GM23338 (cell line): ENCODE results near the gene CBFA2T2. TPM values are rescaled to one million over a fixed set of nuclear protein-coding genes. Genes with fewer than 3 reads are reported as not detected.

Experiments used
- ATAC-seq: fragments of 200-7000 bp; cut with Tn5 transposase; 3 replicates; pipeline ENCODE4 v1.9.1; 2020
- DNase-seq: peaks from one replicate; pipeline ENCODE4 v3.0.0-alpha.2; 2015; ENCODE audit warnings: low spot score
- H2AFZ ChIP-seq: fragments of 200-600 bp; sonication (generic); 2 replicates; pipeline ENCODE4 v1.8.0; 2016; ENCODE audit warnings: antibody characterized with exemption, mild to moderate bottlenecking, moderate library complexity
- H3F3A ChIP-seq: fragments of 200-600 bp; sonication (generic); replicated peaks from 2 replicates; pipeline ENCODE4 v1.8.0; 2017; ENCODE audit warnings: antibody characterized with exemption, mixed run types, low read depth
- H3K27ac ChIP-seq: fragments of 200-600 bp; sonication (generic); 2 replicates; pipeline ENCODE4 v1.6.1; 2016; ENCODE audit warnings: low read depth
- H3K27me3 ChIP-seq: fragments of 200-600 bp; sonication (generic); 2 replicates; pipeline ENCODE4 v1.8.0; 2016; ENCODE audit warnings: mild to moderate bottlenecking, mixed run types, moderate library complexity; ENCODE audit not compliant: insufficient read depth
- H3K36me3 ChIP-seq: fragments of 200-600 bp; sonication (generic); 2 replicates; pipeline ENCODE4 v1.8.0; 2016; ENCODE audit warnings: mild to moderate bottlenecking; ENCODE audit not compliant: insufficient read depth
- H3K4me1 ChIP-seq: fragments of 200-600 bp; sonication (generic); 2 replicates; pipeline ENCODE4 v1.8.0; 2016; ENCODE audit warnings: mild to moderate bottlenecking, moderate library complexity; ENCODE audit not compliant: insufficient read depth
- H3K4me2 ChIP-seq: fragments of 200-600 bp; sonication (generic); 2 replicates; pipeline ENCODE4 v1.7.1; 2017; ENCODE audit warnings: mixed run types
- H3K4me3 ChIP-seq: fragments of 200-600 bp; sonication (generic); 2 replicates; pipeline ENCODE4 v1.6.1; 2016; ENCODE audit warnings: mixed run types
- H3K79me2 ChIP-seq: fragments of 200-600 bp; sonication (generic); replicated peaks from 2 replicates; pipeline ENCODE4 v1.8.0; 2017; ENCODE audit warnings: mild to moderate bottlenecking; ENCODE audit not compliant: insufficient read depth
- H3K9me2 ChIP-seq: fragments of 200-600 bp; sonication (generic); 2 replicates; pipeline ENCODE4 v1.8.0; 2017; ENCODE audit not compliant: insufficient read depth
- H4K20me1 ChIP-seq: fragments of 200-600 bp; sonication (generic); replicated peaks from 2 replicates; pipeline ENCODE4 v1.8.0; 2017; ENCODE audit warnings: mild to moderate bottlenecking; ENCODE audit not compliant: insufficient read depth
- H3K27ac Mint-ChIP-seq: 2 replicates; pipeline ENCODE4 v1.8.0; 2020; ENCODE audit warnings: inconsistent platforms, mild to moderate bottlenecking, moderate library complexity, mixed read lengths
- H3K27me3 Mint-ChIP-seq: 3 replicates; pipeline ENCODE4 v1.8.0; 2022; ENCODE audit warnings: low read depth, mild to moderate bottlenecking, moderate library complexity, mixed read lengths, inconsistent platforms; ENCODE audit not compliant: insufficient read depth, poor library complexity
- H3K36me3 Mint-ChIP-seq: 3 replicates; pipeline ENCODE4 v1.8.0; 2021; ENCODE audit warnings: low read depth, mild to moderate bottlenecking, inconsistent platforms, moderate library complexity, mixed read lengths
- H3K4me1 Mint-ChIP-seq: 3 replicates; pipeline ENCODE4 v1.8.0; 2020; ENCODE audit warnings: mild to moderate bottlenecking, inconsistent platforms, mixed read lengths
- H3K4me3 Mint-ChIP-seq: 3 replicates; pipeline ENCODE4 v1.8.0; 2021; ENCODE audit warnings: moderate library complexity, mild to moderate bottlenecking, inconsistent platforms, mixed read lengths
- H3K9me3 Mint-ChIP-seq: 3 replicates; pipeline ENCODE4 v1.8.0; 2020; ENCODE audit warnings: moderate library complexity, mild to moderate bottlenecking, inconsistent platforms, mixed read lengths
- NANOG ChIP-seq: IDR thresholded peaks from 2 replicates; pipeline ENCODE4 v1.6.1; 2016; ENCODE audit warnings: antibody characterized with exemption, borderline replicate concordance
- STAT1 ChIP-seq: IDR thresholded peaks from one replicate; pipeline ENCODE4 v1.6.1; 2016; ENCODE audit warnings: antibody characterized with exemption; ENCODE audit not compliant: unreplicated experiment
- ZNF462 ChIP-seq: fragments of 250-450 bp; sonication (Bioruptor Pico); IDR thresholded peaks from 2 replicates; pipeline ENCODE4 v1.5.0; 2020; ENCODE audit warnings: mild to moderate bottlenecking, moderate library complexity
- polyA plus RNA-seq: library from polyadenylated mRNA; unstranded; fragments of >200 nt; fragmentation: Nextera tagmentation; extraction: Ambion mirVana; gene quantifications from 2 replicates; pipeline ENCODE4 v1.2.1, GENCODE V29; 2016
- total RNA-seq: library from RNA; depleted of rRNA; stranded (reverse); fragments of >200 nt; shearing (Covaris generic); gene quantifications from 2 replicates; pipeline ENCODE4 v1.2.3, GENCODE V29; 2014
- TF ChIP-seq, protein P1 (sequence below), 2 experiments: fragments of 200-600 bp in 1 of 2; sonication (generic) in 1 of 2; conservative IDR thresholded peaks; 2 replicates each; pipeline versions ENCODE4 v1.5.1 to v1.6.1; 2016 to 2017; ENCODE audit warnings: antibody characterized with exemption in 2 of 2, low read depth in 2 of 2, mild to moderate bottlenecking in 2 of 2, moderate library complexity in 1 of 2

Gene CBFA2T2
- total and polyA plus RNA-seq, 2 experiments from 2014 or later: 12.7 to 15.8 TPM

DNA sequence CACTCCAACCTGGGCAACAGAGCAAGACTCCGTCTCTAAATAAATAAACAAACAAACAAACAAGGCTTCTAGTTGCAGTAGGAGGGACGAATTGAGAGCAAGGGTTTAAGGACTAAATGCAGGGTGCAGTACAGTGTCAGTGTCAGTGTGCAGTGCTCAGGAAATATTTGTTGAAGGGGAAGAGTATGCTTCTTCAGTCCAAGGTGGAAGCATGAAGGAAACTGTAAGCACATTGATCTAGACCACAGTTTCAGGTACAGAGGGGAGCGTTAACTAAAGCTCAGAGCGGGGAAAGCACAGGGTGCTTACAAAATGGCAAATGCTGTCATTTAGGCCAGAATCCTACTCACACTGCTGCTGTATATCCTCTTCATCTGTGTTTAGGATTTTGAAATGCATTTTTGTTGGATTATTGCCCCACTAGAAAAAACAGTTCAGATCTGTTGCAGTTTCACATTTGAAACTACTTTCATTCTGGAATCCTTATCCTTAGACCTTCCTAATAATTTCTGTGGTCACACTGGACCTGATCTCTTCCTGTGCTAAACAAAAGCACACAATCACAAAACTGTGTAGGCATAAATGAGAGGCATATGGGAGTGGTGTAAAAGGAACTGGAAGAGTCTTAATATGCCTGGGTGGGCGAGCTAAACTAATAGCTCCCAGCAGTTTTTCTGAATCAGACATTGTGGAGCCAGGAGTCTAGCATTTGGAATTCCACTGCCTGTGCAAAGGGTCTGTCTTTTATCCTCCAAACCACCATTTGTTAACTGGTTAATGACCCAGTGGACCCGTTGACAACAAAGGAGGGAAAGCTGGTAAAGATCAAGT, 41.4 kb downstream of the CBFA2T2 start:
- TF ChIP-seq ZNF462 (CRISPR knock-in tag): no peak
- no peak for TF ChIP-seq STAT1
- no peaks in the 10 kb centered on the region for H3K36me3 ChIP-seq
- no peak overlapping the region for H3K27ac ChIP-seq
- H3K4me2 ChIP-seq: no peak overlapping the region
- H3K4me1 ChIP-seq: no peaks in the 10 kb centered on the region
- peaks cover 8% of the 10 kb centered on the region; the same call in 1 of the 2 replicates for H4K20me1 ChIP-seq
- no peaks in the 10 kb centered on the region for H3K27me3 ChIP-seq
- peaks cover 3% of the 10 kb centered on the region; the same call in 2 of the 3 replicates for H3K9me3 Mint-ChIP-seq
- H3K4me1 Mint-ChIP-seq: no peaks in the 10 kb centered on the region
- H3K27me3 Mint-ChIP-seq: no peaks in the 10 kb centered on the region
- DNase-seq (no peak), ATAC-seq (no peak)
- no peak overlapping the region for H2AFZ ChIP-seq
- no peaks in the 10 kb centered on the region for H3K36me3 Mint-ChIP-seq
- no peaks in the 10 kb centered on the region for H3F3A ChIP-seq
- no peak overlapping the region for H3K27ac Mint-ChIP-seq
- H3K79me2 ChIP-seq: 0 out of 2 replicates have a peak, but pooled peaks cover 8% of the 10 kb centered on the region
- no peak overlapping the region for H3K4me3 Mint-ChIP-seq
- H3K4me3 ChIP-seq: no peak overlapping the region
- H3K9me2 ChIP-seq: no peaks in the 10 kb centered on the region

- no peaks in the 10 kb centered on the region for H3F3A ChIP-seq
- peaks cover 8% of the 10 kb centered on the region; the same call in 1 of the 2 replicates for H4K20me1 ChIP-seq
- no peak for ATAC-seq
- Mint-ChIP-seq H3K36me3 (peaks cover 3% of the 10 kb centered on the region; the same call in 2 of the 3 replicates), H3K9me3 (peaks cover 7% of the 10 kb centered on the region), H3K27me3 (no peaks in the 10 kb centered on the region), H3K4me3 (no peak overlapping the region), H3K27ac (no peak overlapping the region), H3K4me1 (no peaks in the 10 kb centered on the region)
- H3K27ac ChIP-seq: no peak overlapping the region
- H3K36me3 ChIP-seq: no peaks in the 10 kb centered on the region
- H2AFZ ChIP-seq: no peak overlapping the region
- H3K79me2 ChIP-seq: 0 out of 2 replicates have a peak, but pooled peaks cover 8% of the 10 kb centered on the region
- H3K9me2 ChIP-seq: no peaks in the 10 kb centered on the region
- no peak for TF ChIP-seq NANOG
- TF ChIP-seq, protein P1, sequence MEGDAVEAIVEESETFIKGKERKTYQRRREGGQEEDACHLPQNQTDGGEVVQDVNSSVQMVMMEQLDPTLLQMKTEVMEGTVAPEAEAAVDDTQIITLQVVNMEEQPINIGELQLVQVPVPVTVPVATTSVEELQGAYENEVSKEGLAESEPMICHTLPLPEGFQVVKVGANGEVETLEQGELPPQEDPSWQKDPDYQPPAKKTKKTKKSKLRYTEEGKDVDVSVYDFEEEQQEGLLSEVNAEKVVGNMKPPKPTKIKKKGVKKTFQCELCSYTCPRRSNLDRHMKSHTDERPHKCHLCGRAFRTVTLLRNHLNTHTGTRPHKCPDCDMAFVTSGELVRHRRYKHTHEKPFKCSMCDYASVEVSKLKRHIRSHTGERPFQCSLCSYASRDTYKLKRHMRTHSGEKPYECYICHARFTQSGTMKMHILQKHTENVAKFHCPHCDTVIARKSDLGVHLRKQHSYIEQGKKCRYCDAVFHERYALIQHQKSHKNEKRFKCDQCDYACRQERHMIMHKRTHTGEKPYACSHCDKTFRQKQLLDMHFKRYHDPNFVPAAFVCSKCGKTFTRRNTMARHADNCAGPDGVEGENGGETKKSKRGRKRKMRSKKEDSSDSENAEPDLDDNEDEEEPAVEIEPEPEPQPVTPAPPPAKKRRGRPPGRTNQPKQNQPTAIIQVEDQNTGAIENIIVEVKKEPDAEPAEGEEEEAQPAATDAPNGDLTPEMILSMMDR (conservative IDR thresholded peaks at IDR 0.05; ENCODE audit: low read depth in 2 of 2): no peak
- no peaks in the 10 kb centered on the region for H3K27me3 ChIP-seq
- H3K4me3 ChIP-seq: no peak overlapping the region
- DNase-seq: no peak
- no peaks in the 10 kb centered on the region for H3K4me1 ChIP-seq
- no peak overlapping the region for H3K4me2 ChIP-seq
Measured at GRCh38 chr20:33531885-33532284, 42.0 kb downstream of the CBFA2T2 start.
